PC-3 (cell line): ENCODE results near the gene C3orf18.

ENCODE experiments used
- CTCF ChIP-seq: fragments of 300-600 bp; sonication (generic); conservative IDR thresholded peaks from 2 replicates; pipeline ENCODE4 v1.5.1; 2017; ENCODE audit warnings: antibody characterized with exemption, low read depth, mild to moderate bottlenecking, low read length
- EZH2 ChIP-seq: fragments of 300-600 bp; sonication (generic); IDR thresholded peaks from one replicate; pipeline ENCODE4 v1.6.1; 2017; ENCODE audit warnings: antibody characterized with exemption, mild to moderate bottlenecking, low read length; ENCODE audit not compliant: unreplicated experiment
- EZH2phosphoT487 ChIP-seq: fragments of 300-600 bp; sonication (generic); IDR thresholded peaks from 2 replicates; pipeline ENCODE4 v1.6.1; 2018; ENCODE audit warnings: mild to moderate bottlenecking, antibody characterized with exemption, low read length, borderline replicate concordance

GRCh38 chr3:50521572-50521971, 46.0 kb downstream of the C3orf18 start:
- TF ChIP-seq EZH2phosphoT487 (no peak), CTCF (no peak), EZH2 (no peak)
